Neural cell (in vitro differentiated cells): ENCODE results near the gene GPR35.

Experiments used
- CTCF ChIP-seq: fragments of 450-650 bp; IDR thresholded peaks from 2 replicates; pipeline ENCODE4 v1.5.1; 2014; ENCODE audit warnings: antibody characterized with exemption, mild to moderate bottlenecking, moderate library complexity; ENCODE audit not compliant: poor library complexity, severe bottlenecking
- EP300 ChIP-seq: fragments of 450-650 bp; conservative IDR thresholded peaks from 2 replicates; pipeline ENCODE4 v1.6.1; 2014; ENCODE audit warnings: antibody characterized with exemption, mild to moderate bottlenecking, moderate library complexity; ENCODE audit not compliant: poor library complexity, severe bottlenecking
- EZH2 ChIP-seq: fragments of 200-600, 300-800 bp; shearing (Covaris generic), sonication (generic); IDR thresholded peaks from 2 replicates; pipeline ENCODE4 v1.6.1; 2014; ENCODE audit warnings: antibody characterized with exemption, low read length, borderline replicate concordance, mild to moderate bottlenecking; ENCODE audit not compliant: insufficient read depth, poor library complexity, severe bottlenecking
- POLR2AphosphoS5 ChIP-seq: IDR thresholded peaks from 2 replicates; pipeline ENCODE4 v1.6.1; 2012
- SMC3 ChIP-seq: fragments of 450-650 bp; conservative IDR thresholded peaks from 2 replicates; pipeline ENCODE4 v1.6.1; 2014; ENCODE audit warnings: antibody characterized with exemption, mild to moderate bottlenecking, moderate library complexity; ENCODE audit not compliant: poor library complexity
- TAF1 ChIP-seq: IDR thresholded peaks from 2 replicates; pipeline ENCODE4 v1.6.1; 2012; ENCODE audit warnings: low read depth

- TF ChIP-seq TAF1 (no peak), CTCF (no peak), SMC3 (no peak), EP300 (no peak), EZH2 (no peak), POLR2AphosphoS5 (no peak)
These were observed 34.6 kb upstream of the GPR35 start for GRCh38 chr2:240590681-240591111.
